ENCODE results near the gene RHBDF2.

DNA sequence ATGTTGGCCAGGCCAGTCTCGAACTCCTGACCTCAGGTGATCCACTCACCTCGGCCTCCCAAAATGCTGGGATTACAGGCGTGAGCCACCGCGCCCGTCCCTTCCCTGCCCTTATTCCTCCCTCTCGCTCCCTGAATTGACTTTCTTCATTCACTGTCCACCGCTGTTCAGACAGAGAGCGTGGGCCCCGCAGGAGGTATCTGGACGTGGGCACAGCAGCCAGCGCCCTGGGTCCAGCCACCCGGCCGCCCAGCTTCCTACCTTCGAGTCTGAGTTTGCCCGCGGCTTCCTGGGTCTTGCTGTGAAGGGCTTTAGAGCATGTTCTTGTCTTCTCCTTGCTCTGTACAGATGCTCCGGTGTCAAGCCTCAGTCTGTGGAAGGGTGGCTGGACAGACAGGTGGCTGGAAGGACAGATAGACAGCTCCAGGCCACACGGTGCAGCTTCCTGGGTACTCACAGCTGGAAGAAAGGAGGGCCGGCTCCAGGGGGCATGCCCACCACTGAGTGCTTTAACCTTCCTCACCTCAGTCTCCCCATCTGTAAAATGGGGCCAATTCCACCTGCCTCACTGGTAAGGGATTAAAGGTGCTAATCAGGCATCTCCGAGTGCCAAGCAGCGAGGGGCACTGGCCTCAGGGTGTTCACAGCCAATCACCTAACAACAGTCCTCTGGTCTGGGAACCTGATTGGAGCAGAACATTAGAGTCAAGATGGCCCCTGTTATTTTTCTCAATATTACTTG, 13.6 kb downstream of the RHBDF2 start:
- TF ChIP-seq, protein P1, sequence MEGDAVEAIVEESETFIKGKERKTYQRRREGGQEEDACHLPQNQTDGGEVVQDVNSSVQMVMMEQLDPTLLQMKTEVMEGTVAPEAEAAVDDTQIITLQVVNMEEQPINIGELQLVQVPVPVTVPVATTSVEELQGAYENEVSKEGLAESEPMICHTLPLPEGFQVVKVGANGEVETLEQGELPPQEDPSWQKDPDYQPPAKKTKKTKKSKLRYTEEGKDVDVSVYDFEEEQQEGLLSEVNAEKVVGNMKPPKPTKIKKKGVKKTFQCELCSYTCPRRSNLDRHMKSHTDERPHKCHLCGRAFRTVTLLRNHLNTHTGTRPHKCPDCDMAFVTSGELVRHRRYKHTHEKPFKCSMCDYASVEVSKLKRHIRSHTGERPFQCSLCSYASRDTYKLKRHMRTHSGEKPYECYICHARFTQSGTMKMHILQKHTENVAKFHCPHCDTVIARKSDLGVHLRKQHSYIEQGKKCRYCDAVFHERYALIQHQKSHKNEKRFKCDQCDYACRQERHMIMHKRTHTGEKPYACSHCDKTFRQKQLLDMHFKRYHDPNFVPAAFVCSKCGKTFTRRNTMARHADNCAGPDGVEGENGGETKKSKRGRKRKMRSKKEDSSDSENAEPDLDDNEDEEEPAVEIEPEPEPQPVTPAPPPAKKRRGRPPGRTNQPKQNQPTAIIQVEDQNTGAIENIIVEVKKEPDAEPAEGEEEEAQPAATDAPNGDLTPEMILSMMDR (conservative IDR thresholded peaks at IDR 0.05): no peak
- no peak for TF ChIP-seq EZH2 (IDR thresholded peaks at IDR 0.05; ENCODE audit: low read depth)

Data from PC-9 (cell line).